ENCODE data around the gene ABLIM3. TPM values are rescaled to one million over a fixed set of nuclear protein-coding genes. Genes with fewer than 3 reads are reported as not detected.

ABLIM3 gene
- total RNA-seq, 1 donor: 32.8 TPM

- TF ChIP-seq CTCF (IDR thresholded peaks at IDR 0.05; ENCODE audit: insufficient read depth, low read depth, low read length): peak; percentile 58
- H3K4me3 ChIP-seq (ENCODE audit: low read depth, low read length): no peak overlapping the region
- DNase-seq (ENCODE audit: low read depth): no peak
Observed at GRCh38 chr5:149130121-149130914, 11.0 kb upstream of the ABLIM3 start.

- H3K4me3 ChIP-seq (ENCODE audit: low read depth, low read length): no peak overlapping the region
- TF ChIP-seq CTCF (IDR thresholded peaks at IDR 0.05; ENCODE audit: insufficient read depth, low read depth, low read length): no peak
- DNase-seq (ENCODE audit: low read depth): no peak
Observed at GRCh38 chr5:149132474-149132873, 8.8 kb upstream of the ABLIM3 start.

GRCh38 chr5:149133795-149134777, 7.2 kb upstream of the ABLIM3 start:
- H3K4me3 ChIP-seq (ENCODE audit: low read depth, low read length): no peak overlapping the region
- DNase-seq (ENCODE audit: low read depth): peak; percentile 70
- TF ChIP-seq CTCF (IDR thresholded peaks at IDR 0.05; ENCODE audit: insufficient read depth, low read depth, low read length): no peak

- DNase-seq (ENCODE audit: low read depth): no peak
- no peak for TF ChIP-seq CTCF (IDR thresholded peaks at IDR 0.05; ENCODE audit: insufficient read depth, low read depth, low read length)
- no peak overlapping the region for H3K4me3 ChIP-seq (ENCODE audit: low read depth, low read length)
Observed at GRCh38 chr5:149134778-149135500, 6.4 kb upstream of the ABLIM3 start.

GRCh38 chr5:149135536-149136201, 5.6 kb upstream of the ABLIM3 start:
- no peak overlapping the region for H3K4me3 ChIP-seq (ENCODE audit: low read depth, low read length)
- TF ChIP-seq CTCF (IDR thresholded peaks at IDR 0.05; ENCODE audit: insufficient read depth, low read depth, low read length): no peak
- peak; percentile 83 for DNase-seq (ENCODE audit: low read depth)

All from fibroblast of villous mesenchyme (primary cell).